Measurements from ENCODE around the gene RPS13.
"Not testable (repeated sequence)": the region's sequence is repeated elsewhere in the genome, so short reads cannot be mapped to it uniquely, and the experiment has no call there.

RPS13 gene

DNA sequence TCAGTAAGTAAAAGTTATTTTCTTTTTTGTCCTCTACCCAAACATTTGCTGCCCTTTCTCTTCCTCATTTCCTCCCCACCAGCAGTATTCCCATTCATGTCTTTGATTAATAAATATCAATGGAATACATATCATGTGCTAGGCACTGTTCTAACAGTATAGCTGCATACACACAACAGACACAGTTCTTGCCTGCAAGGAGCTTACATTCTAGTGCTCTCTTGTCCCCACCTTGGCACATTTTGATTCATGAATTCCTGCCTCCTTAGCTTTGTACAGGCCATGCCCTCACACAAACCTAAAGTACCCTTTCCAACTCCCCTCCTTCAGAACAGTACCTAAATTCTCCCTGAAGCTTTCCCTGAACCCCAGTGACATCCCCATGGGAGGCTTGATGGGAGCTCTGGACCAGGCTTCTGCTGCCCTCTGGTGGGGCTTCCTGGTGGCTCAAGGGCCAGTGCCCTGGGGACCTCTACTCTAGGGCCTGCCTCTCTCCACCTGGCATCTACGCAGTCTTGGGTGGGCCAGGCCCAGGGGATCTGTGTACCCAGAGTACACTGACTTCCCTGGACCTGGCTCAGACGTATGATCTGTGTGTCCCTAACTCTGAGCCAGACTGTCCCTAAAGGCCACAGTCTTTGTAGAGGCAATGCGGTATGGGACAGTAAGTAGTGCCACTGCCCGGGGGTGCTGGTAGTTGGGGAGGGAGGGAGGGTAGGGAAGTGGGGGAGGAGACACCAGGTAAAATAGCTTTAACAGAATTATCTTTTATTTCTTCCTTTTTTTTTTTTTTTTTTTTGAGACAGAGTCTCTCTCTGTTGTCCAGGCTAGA lies 14.1 kb downstream of the RPS13 start:
- Mint-ChIP-seq H3K27ac (no peak overlapping the region), H3K27me3 (no peaks in the 10 kb centered on the region), H3K4me3 (no peak overlapping the region), H3K36me3 (no peaks in the 10 kb centered on the region), H3K9me3 (no peaks in the 10 kb centered on the region), H3K4me1 (no peaks in the 10 kb centered on the region)

DNA sequence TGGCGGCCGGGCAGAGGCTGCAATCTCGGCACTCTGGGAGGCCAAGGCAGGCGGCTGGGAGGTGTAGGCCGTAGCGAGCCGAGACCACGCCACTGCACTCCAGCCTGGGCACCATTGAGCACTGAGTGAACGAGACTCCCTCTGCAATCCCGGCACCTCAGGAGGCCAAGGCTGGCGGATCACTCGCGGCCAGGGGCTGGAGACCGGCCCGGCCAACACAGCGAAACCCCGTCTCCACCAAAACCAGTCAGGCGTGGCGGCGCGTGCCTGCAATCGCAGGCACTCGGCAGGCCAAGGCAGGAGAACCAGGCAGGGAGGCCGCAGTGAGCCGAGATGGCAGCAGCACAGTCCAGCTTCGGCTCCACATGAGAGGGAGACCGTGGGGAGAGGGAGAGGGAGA lies 26.3 kb downstream of the RPS13 start:
- not testable (repeated sequence) for H3K36me3 Mint-ChIP-seq, H3K27ac Mint-ChIP-seq, H3K9me3 Mint-ChIP-seq, H3K27me3 Mint-ChIP-seq, H3K4me1 Mint-ChIP-seq, H3K4me3 Mint-ChIP-seq

DNA sequence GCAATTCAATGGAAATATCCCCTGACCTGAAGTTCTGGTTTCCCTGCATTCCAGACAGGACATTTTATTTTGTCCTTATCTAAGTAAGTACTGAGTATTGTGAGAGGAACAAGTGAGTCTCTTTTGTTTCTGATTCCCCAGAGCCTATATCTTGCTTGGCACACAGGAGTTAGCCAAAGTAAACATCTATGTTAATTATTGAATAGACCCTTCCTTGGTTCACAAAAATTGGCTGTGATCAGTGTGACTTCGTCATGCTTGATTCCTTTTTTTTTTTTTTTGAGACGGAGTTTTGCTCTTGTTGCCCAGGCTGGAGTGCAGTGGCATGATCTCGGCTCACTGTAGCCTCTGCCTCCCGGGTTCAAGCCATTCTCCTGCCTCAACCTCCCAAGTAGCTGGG lies 29.0 kb downstream of the RPS13 start:
- not testable (repeated sequence) for H3K27me3 Mint-ChIP-seq, H3K4me1 Mint-ChIP-seq, H3K27ac Mint-ChIP-seq, H3K9me3 Mint-ChIP-seq, H3K4me3 Mint-ChIP-seq, H3K36me3 Mint-ChIP-seq

DNA sequence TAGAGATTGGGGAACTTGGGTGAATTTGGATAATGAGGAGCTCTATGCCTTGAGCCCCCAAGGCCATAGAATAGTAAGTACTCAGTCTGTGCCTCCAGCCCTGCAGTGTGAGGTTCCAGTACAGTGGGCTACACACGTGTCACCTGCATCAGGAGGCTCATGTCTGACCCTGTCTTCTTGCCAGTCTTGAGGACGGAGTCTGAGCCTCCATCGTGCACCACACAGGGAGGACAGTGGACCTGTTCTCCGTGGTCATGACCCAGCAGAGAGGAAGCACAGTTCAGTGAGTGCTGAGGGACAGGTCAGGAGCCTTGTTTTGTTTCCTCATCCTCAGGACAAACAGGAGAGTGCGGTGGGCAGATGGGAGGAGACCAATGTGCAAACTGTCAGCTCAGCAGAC lies 30.8 kb downstream of the RPS13 start:
- Mint-ChIP-seq H3K9me3 (no peaks in the 10 kb centered on the region), H3K27me3 (peaks cover 4% of the 10 kb centered on the region), H3K4me1 (no peaks in the 10 kb centered on the region), H3K36me3 (peaks cover 3% of the 10 kb centered on the region), H3K4me3 (no peak overlapping the region), H3K27ac (no peak overlapping the region)

DNA sequence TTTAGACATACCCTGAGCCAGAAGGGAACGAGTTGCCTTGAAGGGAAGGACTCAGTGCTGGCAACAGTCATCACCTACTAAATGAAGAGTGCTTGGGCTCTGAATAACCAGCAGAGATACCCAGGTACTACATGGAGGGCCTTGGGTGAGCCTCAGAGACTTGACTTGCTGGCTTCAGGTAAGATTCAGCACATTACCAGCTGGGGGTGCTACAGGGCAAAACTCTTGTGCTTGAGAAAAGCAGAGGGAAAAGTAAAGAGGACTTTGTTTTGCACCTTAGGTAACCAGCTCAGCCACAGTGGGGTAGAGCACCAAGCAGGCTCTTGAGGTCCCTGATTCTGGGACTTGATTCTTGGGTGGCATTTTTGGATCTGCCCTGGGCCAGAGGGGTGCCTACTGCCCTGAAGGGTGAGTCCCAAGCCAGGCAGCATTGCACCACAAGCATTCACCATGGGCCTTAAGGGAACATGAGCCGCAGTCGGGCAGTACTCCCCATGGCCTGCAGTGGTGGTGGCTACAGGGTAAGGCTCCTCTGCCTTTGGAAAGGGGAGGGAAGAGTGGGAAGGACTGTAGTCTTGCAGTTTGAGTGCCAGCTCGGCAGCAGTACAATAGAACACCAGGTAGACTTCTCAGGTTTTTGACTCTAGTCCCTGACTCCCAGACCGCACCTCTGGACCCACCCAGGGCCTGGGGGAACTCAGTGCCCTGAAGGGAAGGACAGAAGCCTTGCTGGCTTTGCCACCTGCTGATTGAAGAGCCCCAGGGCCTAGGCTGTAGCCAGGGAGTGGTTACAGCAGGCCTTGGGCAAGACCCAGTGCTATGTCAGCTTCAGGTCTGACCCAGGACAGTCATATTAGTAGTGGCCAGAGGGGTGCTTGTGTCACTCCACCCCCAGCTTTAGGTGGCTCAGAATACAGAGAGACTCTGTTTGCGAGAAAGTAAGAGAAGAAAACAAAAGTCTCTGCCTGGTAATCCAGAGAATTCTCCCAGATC lies 40.5 kb downstream of the RPS13 start:
- Mint-ChIP-seq H3K27ac (no peak overlapping the region), H3K4me3 (no peak overlapping the region), H3K36me3 (peaks cover 6% of the 10 kb centered on the region), H3K4me1 (no peaks in the 10 kb centered on the region), H3K9me3 (peaks cover 5% of the 10 kb centered on the region), H3K27me3 (peaks cover 3% of the 10 kb centered on the region)

DNA sequence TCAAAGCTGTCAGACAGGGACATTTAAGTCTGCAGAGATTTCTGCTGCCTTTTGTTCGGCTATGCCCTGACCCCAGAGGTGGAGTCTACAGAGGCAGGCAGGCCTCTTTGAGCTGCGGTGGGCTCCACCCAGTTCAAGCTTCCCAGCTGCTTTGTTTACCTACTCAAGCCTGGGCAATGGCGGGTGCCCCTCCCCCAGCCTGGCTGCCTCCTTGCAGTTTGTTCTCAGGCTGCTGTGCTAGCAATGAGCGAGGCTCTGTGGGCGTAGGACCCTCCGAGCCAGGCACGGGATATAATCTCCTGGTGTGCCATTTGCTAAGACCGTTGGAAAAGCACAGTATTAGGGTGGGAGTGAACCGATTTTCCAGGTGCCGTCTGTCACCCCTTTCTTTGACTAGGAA lies 43.4 kb downstream of the RPS13 start:
- not testable (repeated sequence) for H3K4me1 Mint-ChIP-seq, H3K27me3 Mint-ChIP-seq, H3K4me3 Mint-ChIP-seq, H3K27ac Mint-ChIP-seq, H3K9me3 Mint-ChIP-seq, H3K36me3 Mint-ChIP-seq

DNA sequence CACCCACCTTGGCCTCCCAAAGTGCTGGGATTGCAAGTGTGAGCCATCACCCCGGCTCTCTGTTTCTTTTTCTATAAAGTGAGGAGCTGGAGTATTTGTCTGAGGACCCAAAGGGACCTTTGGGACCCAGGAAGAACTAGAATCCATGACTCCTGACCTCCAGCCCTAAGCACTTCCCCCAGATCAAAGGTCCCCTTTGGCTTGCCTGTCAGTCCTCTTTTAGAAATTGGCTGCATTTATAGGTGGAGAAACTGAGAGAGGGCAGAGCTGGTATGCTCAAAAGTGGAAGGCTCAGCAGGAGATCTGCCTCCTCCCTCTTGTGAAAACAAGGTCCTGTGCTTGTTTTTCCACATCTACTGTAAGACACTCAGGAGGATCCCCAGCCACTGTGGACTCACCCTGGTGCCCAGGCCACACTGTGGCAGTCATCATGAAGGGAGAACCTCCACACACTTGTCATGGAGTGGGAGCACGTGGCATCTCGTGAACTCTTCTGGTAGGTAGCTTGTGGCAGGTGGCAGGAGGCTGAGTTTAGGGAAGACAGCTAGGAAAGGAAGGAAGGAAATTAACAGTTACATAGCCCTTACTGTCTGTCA lies 50.9 kb downstream of the RPS13 start:
- peaks cover 5% of the 10 kb centered on the region for H3K36me3 Mint-ChIP-seq
- no peaks in the 10 kb centered on the region for H3K4me1 Mint-ChIP-seq
- no peaks in the 10 kb centered on the region for H3K27me3 Mint-ChIP-seq
- H3K27ac Mint-ChIP-seq = no peak overlapping the region
- no peak overlapping the region for H3K4me3 Mint-ChIP-seq
- H3K9me3 Mint-ChIP-seq = no peaks in the 10 kb centered on the region

DNA sequence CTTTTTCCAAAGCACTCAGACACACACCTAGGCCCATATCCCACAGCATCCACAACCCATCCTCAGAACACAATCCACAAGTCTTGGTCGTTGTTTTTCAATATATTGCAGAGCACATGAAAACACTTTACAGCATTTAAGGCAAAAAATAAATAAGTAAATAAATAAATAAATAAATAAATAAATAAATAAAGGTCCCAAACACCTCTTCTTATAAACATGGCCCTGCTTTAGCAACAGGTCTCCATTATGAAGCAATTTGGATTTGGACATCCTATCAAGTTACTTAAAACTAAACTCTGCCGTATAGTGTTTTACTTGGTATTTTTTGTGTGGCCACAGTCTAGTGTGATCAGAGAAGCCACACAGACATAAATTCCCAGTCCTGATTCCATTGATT lies 52.5 kb downstream of the RPS13 start:
- Mint-ChIP-seq H3K4me1 (no peaks in the 10 kb centered on the region), H3K27me3 (no peaks in the 10 kb centered on the region), H3K36me3 (peaks cover 2% of the 10 kb centered on the region), H3K4me3 (no peak overlapping the region), H3K27ac (no peak overlapping the region), H3K9me3 (no peaks in the 10 kb centered on the region)
